Left lung (tissue), 10 donors: Measurements from ENCODE around the gene HDAC7. TPM values are rescaled to one million over a fixed set of nuclear protein-coding genes. Genes with fewer than 3 reads are reported as not detected.

Source experiments
- ATAC-seq: fragments of 200-7000 bp; cut with Tn5 transposase; one replicate; pipeline ENCODE4 v1.9.1; 2020; ENCODE audit warnings: moderate library complexity
- DNase-seq, 4 donors: peaks; one replicate each; pipeline ENCODE4 v3.0.0-alpha.2; 2013 to 2020
- H3K27ac ChIP-seq, 2 donors: fragments of 200-600 bp; sonication (generic) in 1 of 2; one replicate each; pipeline versions ENCODE4 v1.5.0 to v1.8.0; 2020 to 2021
- H3K27me3 ChIP-seq, 2 donors: fragments of 200-600 bp; sonication (generic) in 1 of 2; one replicate each; pipeline versions ENCODE4 v1.5.0 to v1.8.0; 2020 to 2021
- H3K36me3 ChIP-seq, 2 donors: fragments of 200-600 bp; sonication (generic) in 1 of 2; one replicate each; pipeline versions ENCODE4 v1.5.0 to v1.8.0; 2020 to 2021
- H3K4me1 ChIP-seq, 2 donors: fragments of 200-600 bp; one replicate each; pipeline ENCODE4 v1.8.0; 2021
- H3K4me3 ChIP-seq, 2 donors: fragments of 200-600 bp; sonication (generic) in 1 of 2; one replicate each; pipeline versions ENCODE4 v1.5.0 to v1.8.0; 2020 to 2021; ENCODE audit warnings: mild to moderate bottlenecking in 1 of 2
- H3K9me3 ChIP-seq, 2 donors: fragments of 200-600 bp; sonication (generic) in 1 of 2; one replicate each; pipeline versions ENCODE4 v1.5.0 to v1.8.0; 2020 to 2021
- intact Hi-C, 2 donors: fragments of 100-400 bp; cut with DNase I; formaldehyde crosslinking; loops; one replicate each; pipeline versions ENCODE4 v1.11.2 to v1.14.2; 2022
- polyA plus RNA-seq, 6 donors: library from polyadenylated mRNA; unstranded; fragments of 120-200 nt; gene quantifications; one replicate each; pipeline ENCODE4 v1.2.1, GENCODE V29; 2013; ENCODE audit not compliant: insufficient read length in 6 of 6
- total RNA-seq, 2 donors: library from RNA; stranded (reverse); fragmentation: NEBNext Ultra II Directional; extraction: Animal tissue kit (Norgen Biotek cat#: 25700); gene quantifications; one replicate each; pipeline ENCODE4 v1.2.1, GENCODE V29; 2021
- TF ChIP-seq, protein P1 (sequence below), 2 donors: fragments of 200-600 bp; sonication (generic) in 1 of 2; IDR thresholded peaks; one replicate each; pipeline versions ENCODE4 v1.5.0 to v1.8.0; 2021; ENCODE audit warnings: antibody characterized with exemption in 2 of 2
- donor health status: DM: no; HTN: yes; CAD: no.
- donor health status: DM: no; HTN: no; CAD: no.

Gene HDAC7
- total and polyA plus RNA-seq, 8 donors, result 69.1 to 115 (median 84.1) TPM

DNA sequence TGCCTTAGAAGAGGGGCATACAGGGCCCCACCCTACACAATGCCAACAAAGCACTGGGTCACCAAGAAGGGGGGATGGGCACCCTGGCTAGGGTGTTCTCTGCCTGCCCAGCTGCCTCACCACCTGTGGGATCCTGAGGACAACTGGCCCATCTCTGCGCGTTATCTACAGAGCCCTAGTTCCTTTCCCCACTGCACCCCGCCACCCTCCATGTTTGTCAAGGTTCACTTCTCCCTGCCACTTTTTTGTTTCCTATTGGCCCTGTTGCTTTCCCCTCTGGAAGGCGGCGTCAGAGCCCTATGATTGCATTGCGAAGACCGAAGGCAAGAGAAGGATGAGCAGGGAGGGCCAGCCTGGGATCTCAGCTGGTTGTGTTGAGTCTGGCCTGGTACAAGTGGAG is 45.0 kb downstream of the HDAC7 start:
- no peaks in the 10 kb centered on the region for H3K9me3 ChIP-seq
- no peaks in the 10 kb centered on the region for H3K27me3 ChIP-seq
- DNase-seq, result no peak
- peak overlapping the region in 1 of 2 donors; percentile 77 for H3K27ac ChIP-seq
- H3K36me3 ChIP-seq, result no peaks in the 10 kb centered on the region
- intact Hi-C loops, result loop anchor here in 1 of 2 donors (5.0 to 10.0 kb wide), 2 partner anchors 57 to 60 kb away; no protein-coding TSS in a partner anchor
- ATAC-seq, result no peak
- TF ChIP-seq, protein P1, sequence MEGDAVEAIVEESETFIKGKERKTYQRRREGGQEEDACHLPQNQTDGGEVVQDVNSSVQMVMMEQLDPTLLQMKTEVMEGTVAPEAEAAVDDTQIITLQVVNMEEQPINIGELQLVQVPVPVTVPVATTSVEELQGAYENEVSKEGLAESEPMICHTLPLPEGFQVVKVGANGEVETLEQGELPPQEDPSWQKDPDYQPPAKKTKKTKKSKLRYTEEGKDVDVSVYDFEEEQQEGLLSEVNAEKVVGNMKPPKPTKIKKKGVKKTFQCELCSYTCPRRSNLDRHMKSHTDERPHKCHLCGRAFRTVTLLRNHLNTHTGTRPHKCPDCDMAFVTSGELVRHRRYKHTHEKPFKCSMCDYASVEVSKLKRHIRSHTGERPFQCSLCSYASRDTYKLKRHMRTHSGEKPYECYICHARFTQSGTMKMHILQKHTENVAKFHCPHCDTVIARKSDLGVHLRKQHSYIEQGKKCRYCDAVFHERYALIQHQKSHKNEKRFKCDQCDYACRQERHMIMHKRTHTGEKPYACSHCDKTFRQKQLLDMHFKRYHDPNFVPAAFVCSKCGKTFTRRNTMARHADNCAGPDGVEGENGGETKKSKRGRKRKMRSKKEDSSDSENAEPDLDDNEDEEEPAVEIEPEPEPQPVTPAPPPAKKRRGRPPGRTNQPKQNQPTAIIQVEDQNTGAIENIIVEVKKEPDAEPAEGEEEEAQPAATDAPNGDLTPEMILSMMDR (IDR thresholded peaks at IDR 0.05), result no peak
- H3K4me1 ChIP-seq, result peaks cover 19 to 79% of the 10 kb centered on the region in 2 donors
- H3K4me3 ChIP-seq, result peak overlapping the region in 1 of 2 donors; percentile 85

DNA sequence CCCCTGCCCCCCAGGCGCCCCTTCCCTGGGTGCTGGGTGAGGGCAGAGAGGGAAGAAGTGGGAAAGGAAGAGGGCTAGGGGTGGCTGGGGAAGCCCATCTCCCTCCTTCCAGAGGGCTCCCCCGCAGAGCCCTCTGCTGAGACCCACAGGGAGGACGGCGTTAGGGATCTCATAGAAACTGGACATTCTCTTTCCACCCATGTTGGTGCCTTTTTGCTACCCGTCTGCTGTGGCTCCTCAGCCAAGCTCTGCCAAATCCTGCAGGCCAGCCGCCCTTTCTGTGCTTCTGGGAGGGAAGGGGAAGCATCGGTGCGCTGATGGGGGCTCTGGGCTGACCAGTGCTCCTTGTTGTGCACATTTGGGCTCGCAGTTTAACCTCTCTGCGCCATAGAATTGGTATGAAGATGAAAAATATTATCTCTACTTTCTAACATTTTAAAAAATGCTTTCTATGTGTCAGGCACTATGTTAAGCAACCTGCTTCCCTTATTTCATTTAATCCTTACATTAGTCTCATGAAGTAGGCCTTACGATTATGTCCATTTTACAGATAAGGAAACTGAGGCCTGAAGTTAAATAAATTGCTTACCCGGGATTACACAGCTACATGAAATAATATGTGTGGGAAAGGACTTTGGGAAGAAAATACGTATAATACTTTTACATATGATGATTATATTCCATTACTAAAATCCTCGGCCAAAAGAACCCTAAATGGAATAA is 45.7 kb downstream of the HDAC7 start:
- Histone ChIP-seq H3K27ac (peak overlapping the region in 1 of 2 donors; percentile 80), H3K4me3 (peak overlapping the region; percentile 85 to 97), H3K36me3 (no peaks in the 10 kb centered on the region), H3K4me1 (peaks cover 19 to 74% of the 10 kb centered on the region in 2 donors), H3K27me3 (no peaks in the 10 kb centered on the region), H3K9me3 (no peaks in the 10 kb centered on the region)
- TF ChIP-seq, protein P1 (IDR thresholded peaks at IDR 0.05), result no peak
- ATAC-seq (no peak), DNase-seq (no peak)
- intact Hi-C loops, result loop anchor here in 1 of 2 donors (10.0 kb wide), 1 partner anchor 61 kb away; no protein-coding TSS in a partner anchor

DNA sequence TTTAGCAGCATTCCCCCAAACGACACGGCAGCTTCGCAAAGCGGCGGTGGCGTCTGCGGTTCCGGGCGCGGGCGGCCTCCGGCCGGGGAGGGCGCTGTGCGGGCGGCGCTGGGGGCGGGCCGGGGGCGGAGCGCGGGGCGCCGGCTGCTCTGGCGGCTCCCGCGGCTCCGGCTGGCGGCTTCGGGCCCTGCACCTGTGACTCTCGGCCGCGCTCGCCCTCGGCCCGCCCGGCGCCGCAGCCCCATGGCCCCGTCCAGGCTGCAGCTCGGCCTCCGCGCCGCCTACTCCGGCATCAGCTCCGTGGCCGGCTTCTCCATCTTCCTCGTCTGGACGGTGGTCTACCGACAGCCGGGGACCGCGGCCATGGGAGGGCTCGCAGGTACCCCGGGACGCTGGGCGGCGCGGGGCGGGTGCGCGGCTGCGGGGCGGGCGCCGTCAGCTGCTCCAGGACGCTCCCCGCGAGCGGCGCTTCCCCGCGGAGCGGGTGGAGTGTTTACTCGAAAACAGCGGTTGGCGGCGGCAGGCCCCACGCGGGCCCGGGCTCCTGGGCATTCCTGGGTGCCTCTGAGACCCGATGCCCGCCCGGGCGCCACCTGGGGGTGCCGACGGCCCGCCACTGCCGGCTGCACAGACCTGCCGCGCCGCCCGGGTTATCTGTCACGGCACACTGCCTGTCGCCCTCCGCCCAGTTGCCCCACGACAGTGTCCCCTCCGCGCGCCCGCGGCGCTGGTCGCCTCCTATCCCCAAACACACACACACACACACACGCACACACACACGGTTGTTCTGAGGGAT is 46.4 kb downstream of the HDAC7 start, which contains the start of gene SLC48A1:
Gene SLC48A1 (plus strand): TSS at position 177 of the 796 bp plus-strand sequence. CDS start 67 bp downstream, at position 244.
- Histone ChIP-seq H3K9me3 (no peaks in the 10 kb centered on the region), H3K36me3 (no peaks in the 10 kb centered on the region), H3K4me3 (peak within 1 kb of the TSS; percentile 85 to 97), H3K27me3 (no peaks in the 10 kb centered on the region), H3K27ac (peak within 1 kb of the TSS; percentile 75 to 80), H3K4me1 (peaks cover 19 to 66% of the 10 kb centered on the region in 2 donors)
- DNase-seq, result peak in 3 of 4 donors; percentile 64 to 96 (median 75)
- ATAC-seq, result peak; percentile 86
- TF ChIP-seq, protein P1 (IDR thresholded peaks at IDR 0.05), result no peak
- intact Hi-C loops, result loop anchor here in 1 of 2 donors (10.0 kb wide), 1 partner anchor 62 kb away; no protein-coding TSS in a partner anchor

DNA sequence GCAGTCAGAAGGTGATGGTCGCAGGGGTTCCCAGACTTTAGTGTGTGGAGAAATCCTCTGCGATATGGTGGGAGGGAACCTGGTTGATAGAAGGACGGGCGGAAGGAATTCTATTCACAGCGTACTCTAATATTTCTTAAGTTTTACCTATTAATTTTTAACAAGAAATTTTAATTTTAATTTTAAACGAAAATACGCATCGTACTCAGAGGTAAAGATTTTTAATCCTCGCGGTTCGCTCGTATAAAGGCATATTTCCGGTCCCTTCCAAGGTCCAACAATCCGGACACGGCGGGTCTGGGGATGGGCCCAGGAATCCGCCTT is 47.0 kb downstream of the HDAC7 start:
- intact Hi-C loops, result loop anchor here in 1 of 2 donors (10.0 kb wide), 1 partner anchor 62 kb away; no protein-coding TSS in a partner anchor
- H3K36me3 ChIP-seq, result no peaks in the 10 kb centered on the region
- H3K4me3 ChIP-seq, result peak overlapping the region; percentile 22 to 85
- no peaks in the 10 kb centered on the region for H3K9me3 ChIP-seq
- H3K27me3 ChIP-seq, result no peaks in the 10 kb centered on the region
- H3K4me1 ChIP-seq, result peaks cover 19 to 61% of the 10 kb centered on the region in 2 donors
- no peak for DNase-seq
- peak overlapping the region; percentile 36 to 80 for H3K27ac ChIP-seq
- no peak for ATAC-seq
- TF ChIP-seq, protein P1 (IDR thresholded peaks at IDR 0.05), result no peak
